Stimulated activated naive B cell treated with anti-CD40 and anti-IgM and Interleukin-4, amounts not matched to agents 10 μg/mL and 1 μg/mL and 100 μg/mL, for 72 hours (primary cell): ENCODE data around the gene RRBP1.

ENCODE experiments used
- ATAC-seq, 2 donors: fragments of 150-1000 bp; cut with Tn5 transposase; replicated peaks; 2 replicates each; pipeline ENCODE4 v1.10.0; 2021; ENCODE audit warnings: moderate library complexity in 1 of 2
- DNase-seq: peaks from one replicate; pipeline ENCODE4 v3.0.0; 2021
- H3K27ac Mint-ChIP-seq: one replicate; pipeline ENCODE4 v1.8.0; 2022; ENCODE audit warnings: mild to moderate bottlenecking, mixed read lengths
- H3K27me3 Mint-ChIP-seq, 2 donors: one replicate each; pipeline ENCODE4 v1.8.0; 2022; ENCODE audit warnings: mixed read lengths in 2 of 2
- H3K36me3 Mint-ChIP-seq, 2 donors: one replicate each; pipeline ENCODE4 v1.8.0; 2022; ENCODE audit warnings: mixed read lengths in 2 of 2, mild to moderate bottlenecking in 1 of 2
- H3K4me1 Mint-ChIP-seq, 2 donors: one replicate each; pipeline ENCODE4 v1.8.0; 2022; ENCODE audit warnings: mixed read lengths in 2 of 2, mild to moderate bottlenecking in 1 of 2
- H3K4me3 Mint-ChIP-seq, 2 donors: one replicate each; pipeline ENCODE4 v1.8.0; 2022; ENCODE audit warnings: mild to moderate bottlenecking in 2 of 2, mixed read lengths in 2 of 2, moderate library complexity in 1 of 2
- H3K9me3 Mint-ChIP-seq, 2 donors: one replicate each; pipeline ENCODE4 v1.8.0; 2022; ENCODE audit warnings: mixed read lengths in 2 of 2, mild to moderate bottlenecking in 1 of 2

Gene RRBP1

GRCh38 chr20:17630151-17630805, 51.8 kb downstream of the RRBP1 start:
- DNase-seq (no peak), ATAC-seq (no peak)
- Mint-ChIP-seq H3K36me3 (peaks cover 49 to 62% of the 10 kb centered on the region in 2 donors), H3K4me3 (no peak overlapping the region), H3K27me3 (no peaks in the 10 kb centered on the region), H3K9me3 (no peaks in the 10 kb centered on the region), H3K4me1 (peaks cover 7 to 8% of the 10 kb centered on the region in 2 donors), H3K27ac (no peak overlapping the region)

- H3K9me3 Mint-ChIP-seq = no peaks in the 10 kb centered on the region
- H3K4me1 Mint-ChIP-seq = peaks cover 2% of the 10 kb centered on the region in 2 donors
- no peaks in the 10 kb centered on the region for H3K27me3 Mint-ChIP-seq
- H3K27ac Mint-ChIP-seq = peak overlapping the region; percentile 56
- H3K4me3 Mint-ChIP-seq = no peak overlapping the region
- ATAC-seq (no peak), DNase-seq (no peak)
- H3K36me3 Mint-ChIP-seq = peaks cover 50 to 63% of the 10 kb centered on the region in 2 donors
Measured at GRCh38 chr20:17629678-17630089, 52.4 kb downstream of the RRBP1 start.

- DNase-seq = no peak
- Mint-ChIP-seq H3K4me3 (no peak overlapping the region), H3K27me3 (no peaks in the 10 kb centered on the region), H3K27ac (no peak overlapping the region), H3K4me1 (no peaks in the 10 kb centered on the region), H3K36me3 (peaks cover 47 to 65% of the 10 kb centered on the region in 2 donors), H3K9me3 (no peaks in the 10 kb centered on the region)
- ATAC-seq = no peak
Measured at GRCh38 chr20:17629025-17629424, 53.0 kb downstream of the RRBP1 start.

- no peak overlapping the region for H3K27ac Mint-ChIP-seq
- peaks cover 40 to 63% of the 10 kb centered on the region in 2 donors for H3K36me3 Mint-ChIP-seq
- no peaks in the 10 kb centered on the region for H3K27me3 Mint-ChIP-seq
- no peaks in the 10 kb centered on the region for H3K4me1 Mint-ChIP-seq
- H3K9me3 Mint-ChIP-seq = no peaks in the 10 kb centered on the region
- H3K4me3 Mint-ChIP-seq = no peak overlapping the region
- ATAC-seq = no peak
- DNase-seq = no peak
Measured at GRCh38 chr20:17628101-17628841, 53.8 kb downstream of the RRBP1 start.

- no peak for DNase-seq
- Mint-ChIP-seq H3K4me3 (no peak overlapping the region), H3K27me3 (no peaks in the 10 kb centered on the region), H3K9me3 (no peaks in the 10 kb centered on the region), H3K36me3 (peaks cover 34 to 62% of the 10 kb centered on the region in 2 donors), H3K27ac (no peak overlapping the region), H3K4me1 (peaks cover 0 to 1% of the 10 kb centered on the region in 2 donors)
- ATAC-seq = no peak
Measured at GRCh38 chr20:17627101-17627955, 54.7 kb downstream of the RRBP1 start.

- H3K27me3 Mint-ChIP-seq = no peaks in the 10 kb centered on the region
- H3K4me3 Mint-ChIP-seq = no peak overlapping the region
- no peak overlapping the region for H3K27ac Mint-ChIP-seq
- DNase-seq (no peak), ATAC-seq (no peak)
- peaks cover 0 to 1% of the 10 kb centered on the region in 2 donors for H3K4me1 Mint-ChIP-seq
- H3K9me3 Mint-ChIP-seq = no peaks in the 10 kb centered on the region
- peaks cover 35 to 61% of the 10 kb centered on the region in 2 donors for H3K36me3 Mint-ChIP-seq
Measured at GRCh38 chr20:17626217-17627007, 55.6 kb downstream of the RRBP1 start.

GRCh38 chr20:17625246-17626051, 56.6 kb downstream of the RRBP1 start:
- H3K27me3 Mint-ChIP-seq = no peaks in the 10 kb centered on the region
- peaks cover 0 to 1% of the 10 kb centered on the region in 2 donors for H3K4me1 Mint-ChIP-seq
- ATAC-seq (no peak), DNase-seq (no peak)
- H3K4me3 Mint-ChIP-seq = no peak overlapping the region
- H3K27ac Mint-ChIP-seq = no peak overlapping the region
- H3K36me3 Mint-ChIP-seq = peaks cover 33 to 61% of the 10 kb centered on the region in 2 donors
- H3K9me3 Mint-ChIP-seq = no peaks in the 10 kb centered on the region

GRCh38 chr20:17624551-17625245, 57.3 kb downstream of the RRBP1 start:
- H3K9me3 Mint-ChIP-seq = no peaks in the 10 kb centered on the region
- peaks cover 0 to 1% of the 10 kb centered on the region in 2 donors for H3K4me1 Mint-ChIP-seq
- no peak overlapping the region for H3K27ac Mint-ChIP-seq
- H3K36me3 Mint-ChIP-seq = peaks cover 30 to 59% of the 10 kb centered on the region in 2 donors
- DNase-seq = no peak
- H3K4me3 Mint-ChIP-seq = no peak overlapping the region
- H3K27me3 Mint-ChIP-seq = no peaks in the 10 kb centered on the region
- ATAC-seq = no peak

GRCh38 chr20:17624070-17624469, 58.0 kb downstream of the RRBP1 start:
- H3K36me3 Mint-ChIP-seq = peaks cover 32 to 59% of the 10 kb centered on the region in 2 donors
- H3K9me3 Mint-ChIP-seq = no peaks in the 10 kb centered on the region
- peaks cover 0 to 1% of the 10 kb centered on the region in 2 donors for H3K4me1 Mint-ChIP-seq
- H3K4me3 Mint-ChIP-seq = no peak overlapping the region
- no peaks in the 10 kb centered on the region for H3K27me3 Mint-ChIP-seq
- no peak overlapping the region for H3K27ac Mint-ChIP-seq
- DNase-seq (no peak), ATAC-seq (no peak)

GRCh38 chr20:17622851-17623508, 59.1 kb downstream of the RRBP1 start:
- H3K4me3 Mint-ChIP-seq = no peak overlapping the region
- peaks cover 0 to 1% of the 10 kb centered on the region in 2 donors for H3K4me1 Mint-ChIP-seq
- H3K36me3 Mint-ChIP-seq = peaks cover 33 to 55% of the 10 kb centered on the region in 2 donors
- no peak overlapping the region for H3K27ac Mint-ChIP-seq
- DNase-seq = no peak
- ATAC-seq = no peak
- H3K9me3 Mint-ChIP-seq = no peaks in the 10 kb centered on the region
- no peaks in the 10 kb centered on the region for H3K27me3 Mint-ChIP-seq

- H3K4me3 Mint-ChIP-seq = no peak overlapping the region
- peaks cover 0 to 1% of the 10 kb centered on the region in 2 donors for H3K4me1 Mint-ChIP-seq
- no peaks in the 10 kb centered on the region for H3K27me3 Mint-ChIP-seq
- H3K9me3 Mint-ChIP-seq = no peaks in the 10 kb centered on the region
- H3K36me3 Mint-ChIP-seq = peaks cover 32 to 59% of the 10 kb centered on the region in 2 donors
- no peak overlapping the region for H3K27ac Mint-ChIP-seq
- no peak for DNase-seq
- ATAC-seq = no peak
Measured at GRCh38 chr20:17622086-17622850, 59.8 kb downstream of the RRBP1 start.
